HepG2 (cell line): Measurements from ENCODE around the gene STX4. TPM values are rescaled to one million over a fixed set of nuclear protein-coding genes. Genes with fewer than 3 reads are reported as not detected.

Experiments
- ATF7 ChIP-seq, 2 experiments: fragments of 450-650 bp in 1 of 2; sonication (generic) in 1 of 2; formaldehyde crosslinking in 1 of 2; IDR thresholded peaks; 2 replicates each; pipeline versions ENCODE4 v1.4.0 to v1.6.1; 2016 to 2020; ENCODE audit warnings: antibody characterized with exemption in 1 of 2, mild to moderate bottlenecking in 1 of 2, missing genetic modification reagents in 1 of 2
- CREB1 ChIP-seq, 2 experiments: fragments of 450-650 bp in 1 of 2; IDR thresholded peaks; 2 replicates each; pipeline ENCODE4 v1.6.1; 2016 to 2017; ENCODE audit warnings: control low read depth in 1 of 2, mild to moderate bottlenecking in 1 of 2, missing compliant biosample characterization in 1 of 2, missing genetic modification characterization in 1 of 2
- DPF2 ChIP-seq: sonication (generic); formaldehyde crosslinking; IDR thresholded peaks from 2 replicates; pipeline ENCODE4 v1.4.0; 2020; ENCODE audit warnings: mild to moderate bottlenecking, low read depth, missing genetic modification reagents, borderline replicate concordance
- FOXA3 ChIP-seq: IDR thresholded peaks from 2 replicates; pipeline ENCODE4 v1.6.1; 2016; ENCODE audit warnings: missing genetic modification reagents, missing compliant biosample characterization
- GFI1 ChIP-seq: sonication (generic); formaldehyde crosslinking; IDR thresholded peaks from 2 replicates; pipeline ENCODE4 v1.5.0; 2020; ENCODE audit warnings: missing genetic modification reagents, mild to moderate bottlenecking, borderline replicate concordance
- HMG20A ChIP-seq: IDR thresholded peaks from 2 replicates; pipeline ENCODE4 v1.6.1; 2016; ENCODE audit warnings: borderline replicate concordance
- MBNL3 ChIP-seq: fragments of 250-450 bp; sonication (Bioruptor Pico); conservative IDR thresholded peaks from 2 replicates; pipeline ENCODE4 v1.8.0; 2022; ENCODE audit warnings: mild to moderate bottlenecking, inconsistent platforms
- MXD4 ChIP-seq: IDR thresholded peaks from 2 replicates; pipeline ENCODE4 v1.6.1; 2016; ENCODE audit warnings: mild to moderate bottlenecking, missing biosample characterization, missing genetic modification reagents
- SKI ChIP-seq: fragments of 450-650 bp; IDR thresholded peaks from one replicate; pipeline ENCODE4 v1.6.1; 2018; ENCODE audit warnings: mild to moderate bottlenecking; ENCODE audit not compliant: partially characterized antibody
- ZMAT3 ChIP-seq: sonication (generic); formaldehyde crosslinking; conservative IDR thresholded peaks from 2 replicates; pipeline ENCODE4 v1.7.0; 2021; ENCODE audit warnings: missing genetic modification reagents
- ZNF296 ChIP-seq: sonication (generic); formaldehyde crosslinking; conservative IDR thresholded peaks from 2 replicates; pipeline ENCODE4 v1.5.0; 2020; ENCODE audit warnings: mild to moderate bottlenecking, missing genetic modification reagents
- ZNF510 ChIP-seq: sonication (generic); formaldehyde crosslinking; IDR thresholded peaks from 2 replicates; pipeline ENCODE4 v1.4.0; 2020; ENCODE audit warnings: low read depth, mild to moderate bottlenecking, missing genetic modification reagents
- ZNF569 ChIP-seq: sonication (generic); formaldehyde crosslinking; IDR thresholded peaks from 2 replicates; pipeline ENCODE4 v1.5.0; 2020; ENCODE audit warnings: mild to moderate bottlenecking, missing genetic modification reagents, moderate library complexity, borderline replicate concordance
- polyA plus RNA-seq, 8 experiments: library from polyadenylated mRNA; depleted of rRNA in 3 of 8; stranded (reverse) in 7 of 8; unstranded in 1 of 8; fragments of >200 nt; fragmentation: Illumina TruSeq in 4 of 8; extraction: Trizol in 4 of 8; gene quantifications; 2 replicates each; pipeline versions ENCODE4 v1.2.1 to v1.2.3, GENCODE V29; 2011 to 2016; ENCODE audit warnings: low read depth in 4 of 8, missing spikeins in 1 of 8, mixed read lengths in 1 of 8; ENCODE audit not compliant: insufficient read depth in 1 of 8
- total RNA-seq, 5 experiments: library from RNA; depleted of rRNA; stranded (reverse); fragments of >200 nt; fragmentation: Illumina TruSeq; extraction: Trizol; gene quantifications; 2 replicates each; pipeline ENCODE4 v1.2.3, GENCODE V29; 2016; ENCODE audit warnings: low read depth in 1 of 5
- TF ChIP-seq, protein P1 (sequence below): sonication (generic); formaldehyde crosslinking; IDR thresholded peaks from 2 replicates; pipeline ENCODE4 v1.5.0; 2020; ENCODE audit warnings: missing genetic modification reagents, mild to moderate bottlenecking, borderline replicate concordance
- TF ChIP-seq, protein P2 (sequence below): sonication (generic); formaldehyde crosslinking; IDR thresholded peaks from 2 replicates; pipeline ENCODE4 v1.4.0; 2020; ENCODE audit warnings: missing genetic modification reagents; ENCODE audit errors: not compliant biosample characterization
- TF ChIP-seq, protein P3 (sequence below): sonication (generic); formaldehyde crosslinking; IDR thresholded peaks from 2 replicates; pipeline ENCODE4 v1.9.0; 2021; ENCODE audit warnings: missing genetic modification reagents, borderline replicate concordance
- TF ChIP-seq, protein P4 (sequence below), 2 experiments: sonication (generic) in 1 of 2; formaldehyde crosslinking in 1 of 2; IDR thresholded peaks; 2 replicates each; pipeline versions ENCODE4 v1.4.0 to v1.6.1; 2018 to 2020; ENCODE audit warnings: missing genetic modification reagents in 2 of 2, borderline replicate concordance in 1 of 2, low read depth in 1 of 2, mild to moderate bottlenecking in 1 of 2, missing biosample characterization in 1 of 2
- TF ChIP-seq, protein P5 (sequence below): IDR thresholded peaks from 2 replicates; pipeline ENCODE4 v1.6.1; 2016; ENCODE audit warnings: missing biosample characterization, missing genetic modification reagents, low read depth
- TF ChIP-seq, protein P6 (sequence below): sonication (generic); formaldehyde crosslinking; IDR thresholded peaks from 2 replicates; pipeline ENCODE4 v1.8.1; 2023; ENCODE audit warnings: mild to moderate bottlenecking, missing genetic modification reagents

STX4 gene
- total and polyA plus RNA-seq, 2 of the 13 experiments (the other 11 are each of a cell fraction or from before 2014, with no cell fraction given) = 29.2 to 34.6 TPM

DNA sequence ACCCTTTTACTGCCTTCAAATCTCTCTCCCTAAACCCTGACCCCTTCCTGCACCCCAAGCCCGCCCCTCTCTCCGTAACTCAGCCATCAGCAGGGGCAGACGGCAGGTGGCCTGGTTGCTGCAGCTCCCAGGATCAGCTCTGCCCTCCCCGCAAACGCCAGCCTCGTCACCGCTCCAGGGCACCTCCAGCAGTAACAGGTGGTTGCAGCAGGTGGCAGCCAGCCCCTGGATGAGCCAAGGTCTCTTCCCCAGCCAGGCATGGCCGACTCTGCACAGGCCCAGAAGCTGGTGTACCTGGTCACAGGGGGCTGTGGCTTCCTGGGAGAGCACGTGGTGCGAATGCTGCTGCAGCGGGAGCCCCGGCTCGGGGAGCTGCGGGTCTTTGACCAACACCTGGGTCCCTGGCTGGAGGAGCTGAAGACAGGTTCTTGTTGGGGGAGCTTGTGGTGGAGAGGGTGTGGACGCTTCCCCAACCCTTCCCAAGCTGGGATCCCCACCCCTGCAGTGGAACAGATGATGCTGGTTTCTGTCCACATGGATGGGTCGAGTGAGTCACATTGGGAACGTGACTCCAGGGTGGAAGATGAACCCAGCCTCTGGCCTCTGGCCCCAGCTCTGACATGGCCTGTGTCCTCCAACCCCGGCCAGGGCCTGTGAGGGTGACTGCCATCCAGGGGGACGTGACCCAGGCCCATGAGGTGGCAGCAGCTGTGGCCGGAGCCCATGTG, 47.8 kb upstream of the STX4 start (continued):
- TF ChIP-seq, protein P1, sequence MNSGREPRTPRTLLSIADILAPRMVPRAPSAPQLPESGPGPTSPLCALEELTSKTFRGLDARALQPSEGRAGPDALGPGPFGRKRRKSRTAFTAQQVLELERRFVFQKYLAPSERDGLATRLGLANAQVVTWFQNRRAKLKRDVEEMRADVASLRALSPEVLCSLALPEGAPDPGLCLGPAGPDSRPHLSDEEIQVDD = peak; percentile 16; the same call in 1 of the 2 replicates
- TF ChIP-seq MXD4 (peak; percentile 67; the same call in 1 of the 2 replicates), DPF2 (CRISPR knock-in tag) (0 out of 2 replicates have a peak, but pooled peaks have one; percentile 25), ZMAT3 (CRISPR knock-in tag) (no peak; the same call in 1 of the 2 replicates), GFI1 (CRISPR knock-in tag) (0 out of 2 replicates have a peak, but pooled peaks have one; percentile 22), ZNF510 (no peak; the same call in 1 of the 2 replicates), HMG20A (CRISPR knock-in tag) (no peak), FOXA3 (no peak; the same call in 1 of the 2 replicates), ZNF296 (CRISPR knock-in tag) (peak; percentile 83; the same call in 1 of the 2 replicates), SKI (no peak), ZNF569 (0 out of 2 replicates have a peak, but pooled peaks have one; percentile 23), MBNL3 (CRISPR knock-in tag) (no peak), ATF7 (IDR thresholded peaks at IDR 0.05) (no peak), ATF7 (CRISPR knock-in tag; IDR thresholded peaks at IDR 0.05) (peak; percentile 53; the same call in 1 of the 2 replicates), CREB1 (IDR thresholded peaks at IDR 0.05) (peak; percentile 17), CREB1 (CRISPR knock-in tag; IDR thresholded peaks at IDR 0.05) (no peak)
- TF ChIP-seq, protein P2, sequence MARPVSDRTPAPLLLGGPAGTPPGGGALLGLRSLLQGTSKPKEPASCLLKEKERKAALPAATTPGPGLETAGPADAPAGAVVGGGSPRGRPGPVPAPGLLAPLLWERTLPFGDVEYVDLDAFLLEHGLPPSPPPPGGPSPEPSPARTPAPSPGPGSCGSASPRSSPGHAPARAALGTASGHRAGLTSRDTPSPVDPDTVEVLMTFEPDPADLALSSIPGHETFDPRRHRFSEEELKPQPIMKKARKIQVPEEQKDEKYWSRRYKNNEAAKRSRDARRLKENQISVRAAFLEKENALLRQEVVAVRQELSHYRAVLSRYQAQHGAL (CRISPR knock-in tag) = no peak
- TF ChIP-seq, protein P3, sequence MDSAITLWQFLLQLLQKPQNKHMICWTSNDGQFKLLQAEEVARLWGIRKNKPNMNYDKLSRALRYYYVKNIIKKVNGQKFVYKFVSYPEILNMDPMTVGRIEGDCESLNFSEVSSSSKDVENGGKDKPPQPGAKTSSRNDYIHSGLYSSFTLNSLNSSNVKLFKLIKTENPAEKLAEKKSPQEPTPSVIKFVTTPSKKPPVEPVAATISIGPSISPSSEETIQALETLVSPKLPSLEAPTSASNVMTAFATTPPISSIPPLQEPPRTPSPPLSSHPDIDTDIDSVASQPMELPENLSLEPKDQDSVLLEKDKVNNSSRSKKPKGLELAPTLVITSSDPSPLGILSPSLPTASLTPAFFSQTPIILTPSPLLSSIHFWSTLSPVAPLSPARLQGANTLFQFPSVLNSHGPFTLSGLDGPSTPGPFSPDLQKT (CRISPR knock-in tag) = 0 out of 2 replicates have a peak, but pooled peaks have one; percentile 44
- TF ChIP-seq, protein P4, sequence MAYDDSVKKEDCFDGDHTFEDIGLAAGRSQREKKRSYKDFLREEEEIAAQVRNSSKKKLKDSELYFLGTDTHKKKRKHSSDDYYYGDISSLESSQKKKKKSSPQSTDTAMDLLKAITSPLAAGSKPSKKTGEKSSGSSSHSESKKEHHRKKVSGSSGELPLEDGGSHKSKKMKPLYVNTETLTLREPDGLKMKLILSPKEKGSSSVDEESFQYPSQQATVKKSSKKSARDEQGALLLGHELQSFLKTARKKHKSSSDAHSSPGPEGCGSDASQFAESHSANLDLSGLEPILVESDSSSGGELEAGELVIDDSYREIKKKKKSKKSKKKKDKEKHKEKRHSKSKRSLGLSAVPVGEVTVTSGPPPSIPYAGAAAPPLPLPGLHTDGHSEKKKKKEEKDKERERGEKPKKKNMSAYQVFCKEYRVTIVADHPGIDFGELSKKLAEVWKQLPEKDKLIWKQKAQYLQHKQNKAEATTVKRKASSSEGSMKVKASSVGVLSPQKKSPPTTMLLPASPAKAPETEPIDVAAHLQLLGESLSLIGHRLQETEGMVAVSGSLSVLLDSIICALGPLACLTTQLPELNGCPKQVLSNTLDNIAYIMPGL (CRISPR knock-in tag; IDR thresholded peaks at IDR 0.05; ENCODE audit: borderline replicate concordance in 1 of 2, low read depth in 1 of 2) = peak; percentile 90 to 95
- TF ChIP-seq, protein P5, sequence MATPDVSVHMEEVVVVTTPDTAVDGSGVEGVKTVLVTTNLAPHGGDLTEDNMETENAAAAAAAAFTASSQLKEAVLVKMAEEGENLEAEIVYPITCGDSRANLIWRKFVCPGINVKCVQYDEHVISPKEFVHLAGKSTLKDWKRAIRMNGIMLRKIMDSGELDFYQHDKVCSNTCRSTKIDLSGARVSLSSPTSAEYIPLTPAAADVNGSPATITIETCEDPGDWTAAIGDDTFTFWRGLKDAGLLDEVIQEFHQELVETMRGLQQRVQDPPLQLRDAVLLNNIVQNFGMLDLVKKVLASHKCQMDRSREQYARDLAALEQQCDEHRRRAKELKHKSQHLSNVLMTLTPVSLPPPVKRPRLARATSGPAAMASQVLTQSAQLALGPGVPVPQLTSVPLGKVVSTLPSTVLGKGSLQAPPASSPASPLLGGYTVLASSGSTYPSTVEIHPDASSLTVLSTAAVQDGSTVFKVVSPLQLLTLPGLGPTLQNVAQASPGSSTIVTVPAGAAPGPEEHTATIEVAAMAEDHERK (CRISPR knock-in tag) = no peak
- TF ChIP-seq, protein P6, sequence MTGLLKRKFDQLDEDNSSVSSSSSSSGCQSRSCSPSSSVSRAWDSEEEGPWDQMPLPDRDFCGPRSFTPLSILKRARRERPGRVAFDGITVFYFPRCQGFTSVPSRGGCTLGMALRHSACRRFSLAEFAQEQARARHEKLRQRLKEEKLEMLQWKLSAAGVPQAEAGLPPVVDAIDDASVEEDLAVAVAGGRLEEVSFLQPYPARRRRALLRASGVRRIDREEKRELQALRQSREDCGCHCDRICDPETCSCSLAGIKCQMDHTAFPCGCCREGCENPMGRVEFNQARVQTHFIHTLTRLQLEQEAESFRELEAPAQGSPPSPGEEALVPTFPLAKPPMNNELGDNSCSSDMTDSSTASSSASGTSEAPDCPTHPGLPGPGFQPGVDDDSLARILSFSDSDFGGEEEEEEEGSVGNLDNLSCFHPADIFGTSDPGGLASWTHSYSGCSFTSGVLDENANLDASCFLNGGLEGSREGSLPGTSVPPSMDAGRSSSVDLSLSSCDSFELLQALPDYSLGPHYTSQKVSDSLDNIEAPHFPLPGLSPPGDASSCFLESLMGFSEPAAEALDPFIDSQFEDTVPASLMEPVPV (CRISPR knock-in tag) = peak; percentile 71
